ACHN (cell line): ENCODE data around the gene FBXW11.
"Not testable (repeated sequence)": the region's sequence is repeated elsewhere in the genome, so short reads cannot be mapped to it uniquely, and the experiment has no call there.

Experiments used
- DNase-seq: peaks from one replicate; pipeline ENCODE4 v3.0.0-alpha.2; 2015
- in situ Hi-C: cut with HindIII; loops from 2 replicates; pipeline ENCODE4 v1.10.0; 2017; ENCODE audit warnings: low sequenced_read_pairs, low pct_ligation_motif_present, low pct_unique_long_range_greater_than_20kb

FBXW11 gene

GRCh38 chr5:171992305-171992704 is 14.1 kb downstream of the FBXW11 start:
- no peak for DNase-seq
- in situ Hi-C loops, result no loop called here

- DNase-seq, result no peak
- in situ Hi-C loops, result no loop called here
Observed at GRCh38 chr5:171990713-171991015, 15.8 kb downstream of the FBXW11 start.

- in situ Hi-C loops, result no loop called here
- no peak for DNase-seq
Observed at GRCh38 chr5:171989946-171990712, 16.3 kb downstream of the FBXW11 start.

GRCh38 chr5:171989276-171989675 is 17.2 kb downstream of the FBXW11 start:
- in situ Hi-C loops, result no loop called here

GRCh38 chr5:171986772-171987171 is 19.7 kb downstream of the FBXW11 start:
- DNase-seq, result no peak
- in situ Hi-C loops, result no loop called here

More at GRCh38 chr5:171989276-171989675, 17.2 kb downstream of the FBXW11 start:
- no peak for DNase-seq

GRCh38 chr5:171984748-171985419 is 21.6 kb downstream of the FBXW11 start:
- in situ Hi-C loops, result no loop called here
- DNase-seq, result no peak

GRCh38 chr5:171981847-171982246 is 24.6 kb downstream of the FBXW11 start:
- in situ Hi-C loops, result no loop called here
- no peak for DNase-seq

- DNase-seq, result no peak
- in situ Hi-C loops, result no loop called here
Observed at GRCh38 chr5:171980792-171981191, 25.6 kb downstream of the FBXW11 start.

- DNase-seq, result no peak
- in situ Hi-C loops, result no loop called here
Observed at GRCh38 chr5:171979606-171980005, 26.8 kb downstream of the FBXW11 start.

- no peak for DNase-seq
- in situ Hi-C loops, result no loop called here
Observed at GRCh38 chr5:171978519-171978918, 27.9 kb downstream of the FBXW11 start.

- no peak for DNase-seq
- in situ Hi-C loops, result no loop called here
Observed at GRCh38 chr5:171978016-171978415, 28.4 kb downstream of the FBXW11 start.

- in situ Hi-C loops, DNase-seq: not testable (repeated sequence)
Observed at GRCh38 chr5:171977244-171977950, 29.0 kb downstream of the FBXW11 start.

GRCh38 chr5:171975877-171976667 is 30.4 kb downstream of the FBXW11 start:
- in situ Hi-C loops, result no loop called here
- no peak for DNase-seq

GRCh38 chr5:171975262-171975876 is 31.1 kb downstream of the FBXW11 start:
- DNase-seq, result no peak
- in situ Hi-C loops, result no loop called here

GRCh38 chr5:171970826-171971225 is 35.6 kb downstream of the FBXW11 start:
- in situ Hi-C loops, result no loop called here
- DNase-seq, result no peak

GRCh38 chr5:171969288-171969880 is 37.1 kb downstream of the FBXW11 start:
- in situ Hi-C loops, result no loop called here
- no peak for DNase-seq

- no peak for DNase-seq
Observed at GRCh38 chr5:171968531-171968930, 37.9 kb downstream of the FBXW11 start.

GRCh38 chr5:171966964-171967363 is 39.5 kb downstream of the FBXW11 start:
- DNase-seq, result no peak
- in situ Hi-C loops, result no loop called here

More at GRCh38 chr5:171968531-171968930, 37.9 kb downstream of the FBXW11 start:
- in situ Hi-C loops, result no loop called here
